Measurements from ENCODE around the gene OPHN1.

OPHN1 gene

DNA sequence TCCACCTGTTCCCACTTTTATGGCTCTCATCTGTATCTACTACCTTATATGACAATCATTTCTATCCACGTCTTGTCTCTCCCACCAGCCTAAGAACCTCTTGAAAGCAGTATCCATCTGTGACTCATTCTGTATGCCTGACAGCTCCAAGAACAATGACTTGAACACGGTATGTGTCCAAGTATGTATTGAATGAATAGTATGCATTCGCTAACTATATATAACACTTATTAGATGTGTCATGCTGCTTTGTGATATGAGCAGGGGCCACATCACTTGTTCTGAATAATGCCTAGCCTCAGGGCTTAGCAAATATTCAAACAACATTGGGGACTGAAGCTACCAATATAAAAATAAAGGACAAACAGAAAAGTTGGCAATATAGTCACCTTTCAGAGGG lies 4.9 kb downstream of the OPHN1 start:
- Histone ChIP-seq H3K27ac (no peak overlapping the region), H3K36me3 (no peaks in the 10 kb centered on the region), H3K9me3 (no peaks in the 10 kb centered on the region; the same call in 1 of the 2 replicates), H4K20me1 (no peaks in the 10 kb centered on the region), H3K4me3 (no peak overlapping the region), H3K27me3 (peaks cover 54% of the 10 kb centered on the region), H3K4me2 (no peak overlapping the region), H3K4me1 (0 out of 2 replicates have a peak, but pooled peaks cover 8% of the 10 kb centered on the region), H3K9ac (no peak overlapping the region)
- TF ChIP-seq Cebpa-rat (IDR thresholded peaks at IDR 0.05) = no peak

DNA sequence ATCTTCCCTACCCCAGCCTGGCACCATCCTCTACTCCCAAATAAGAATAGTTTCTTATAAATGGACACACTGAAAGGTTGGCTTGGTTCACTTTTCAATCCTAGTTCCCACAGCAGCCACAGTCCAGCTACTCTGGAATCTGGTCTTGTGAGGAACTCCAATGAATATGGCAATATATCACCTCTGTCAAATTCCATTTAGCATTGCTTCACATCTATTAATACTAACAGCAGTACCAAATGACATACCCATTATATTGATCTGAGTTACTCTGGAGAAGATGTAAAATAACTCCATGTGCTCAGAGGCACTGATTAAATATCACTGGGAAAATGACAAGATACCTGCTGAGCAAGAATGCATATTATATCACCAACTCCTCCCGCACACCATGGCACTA lies 8.6 kb downstream of the OPHN1 start:
- no peaks in the 10 kb centered on the region; the same call in 1 of the 2 replicates for H3K9me3 ChIP-seq

GRCh38 chrX:68422478-68422877 lies 10.8 kb downstream of the OPHN1 start:
- Histone ChIP-seq H3K4me2 (no peak overlapping the region), H3K27ac (no peak overlapping the region)

More for the DNA sequence above, 8.6 kb downstream of the OPHN1 start:
- no peak overlapping the region for H3K9ac ChIP-seq
- no peak overlapping the region for H3K4me3 ChIP-seq
- no peaks in the 10 kb centered on the region for H3K36me3 ChIP-seq
- no peak for TF ChIP-seq Cebpa-rat (IDR thresholded peaks at IDR 0.05)
- H3K4me2 ChIP-seq = no peak overlapping the region
- peaks cover 49% of the 10 kb centered on the region for H3K27me3 ChIP-seq
- H3K4me1 ChIP-seq = no peaks in the 10 kb centered on the region
- no peaks in the 10 kb centered on the region for H4K20me1 ChIP-seq
- H3K27ac ChIP-seq = no peak overlapping the region

DNA sequence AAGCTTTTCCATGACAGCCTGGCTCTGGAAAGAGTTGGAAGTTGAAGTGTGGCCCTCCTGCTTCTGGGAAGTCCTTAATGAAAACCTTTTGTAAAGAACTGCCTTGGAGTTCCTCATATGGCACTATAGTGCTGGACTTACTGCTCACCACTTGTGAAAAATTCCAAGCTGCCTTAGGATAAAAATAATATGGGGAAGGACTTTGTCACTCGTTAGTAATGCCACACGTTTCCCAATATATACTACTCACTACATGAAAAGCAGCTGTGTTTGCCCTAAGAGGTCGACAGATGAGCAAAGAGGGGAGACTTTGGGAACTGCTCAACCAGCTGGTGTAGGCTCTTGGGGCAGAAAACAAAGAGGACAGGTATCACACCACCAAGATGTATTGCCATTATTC lies 11.7 kb downstream of the OPHN1 start:
- no peak overlapping the region for H3K27ac ChIP-seq
- no peaks in the 10 kb centered on the region for H3K36me3 ChIP-seq
- H3K4me3 ChIP-seq = no peak overlapping the region
- no peaks in the 10 kb centered on the region; the same call in 1 of the 2 replicates for H4K20me1 ChIP-seq
- H3K27me3 ChIP-seq = peaks cover 53% of the 10 kb centered on the region
- TF ChIP-seq Cebpa-rat (IDR thresholded peaks at IDR 0.05) = no peak
- H3K4me1 ChIP-seq = no peaks in the 10 kb centered on the region
- H3K9me3 ChIP-seq = no peaks in the 10 kb centered on the region; the same call in 1 of the 2 replicates
- no peak overlapping the region for H3K4me2 ChIP-seq
- no peak overlapping the region for H3K9ac ChIP-seq

More at GRCh38 chrX:68422478-68422877, 10.8 kb downstream of the OPHN1 start:
- peaks cover 49% of the 10 kb centered on the region for H3K27me3 ChIP-seq
- H3K9me3 ChIP-seq = no peaks in the 10 kb centered on the region; the same call in 1 of the 2 replicates
- no peaks in the 10 kb centered on the region; the same call in 1 of the 2 replicates for H4K20me1 ChIP-seq
- no peak overlapping the region for H3K9ac ChIP-seq
- H3K4me1 ChIP-seq = no peaks in the 10 kb centered on the region
- H3K36me3 ChIP-seq = no peaks in the 10 kb centered on the region
- no peak overlapping the region for H3K4me3 ChIP-seq
- no peak for TF ChIP-seq Cebpa-rat (IDR thresholded peaks at IDR 0.05)

GRCh38 chrX:68420559-68420958 lies 12.7 kb downstream of the OPHN1 start:
- Histone ChIP-seq H3K27me3 (peaks cover 49% of the 10 kb centered on the region), H3K4me2 (no peak overlapping the region), H3K4me3 (no peak overlapping the region), H3K4me1 (no peaks in the 10 kb centered on the region), H3K9me3 (no peaks in the 10 kb centered on the region; the same call in 1 of the 2 replicates), H3K36me3 (no peaks in the 10 kb centered on the region), H4K20me1 (no peaks in the 10 kb centered on the region; the same call in 1 of the 2 replicates), H3K9ac (no peak overlapping the region), H3K27ac (no peak overlapping the region)
- no peak for TF ChIP-seq Cebpa-rat (IDR thresholded peaks at IDR 0.05)

DNA sequence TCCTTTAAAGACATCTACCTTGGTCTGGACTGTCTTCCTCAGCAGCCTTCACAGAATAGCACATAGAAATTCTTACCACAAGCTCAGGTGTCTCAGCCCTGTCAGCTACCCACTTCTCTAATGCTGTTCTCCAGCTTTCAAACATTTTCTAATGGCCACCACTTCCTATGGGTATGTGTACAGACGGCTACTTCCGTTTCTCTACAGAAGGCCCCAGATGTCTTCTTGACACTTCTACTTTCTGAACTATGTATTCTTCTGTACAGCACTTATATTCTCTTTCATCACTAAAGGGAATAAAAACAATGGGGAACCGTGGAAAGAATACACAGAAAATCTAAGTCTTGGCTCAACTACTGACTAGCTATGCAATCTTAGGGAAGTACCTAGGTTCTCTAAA lies 13.3 kb downstream of the OPHN1 start:
- Histone ChIP-seq H3K9ac (no peak overlapping the region), H3K27ac (no peak overlapping the region), H3K4me2 (no peak overlapping the region), H3K36me3 (no peaks in the 10 kb centered on the region), H3K9me3 (no peaks in the 10 kb centered on the region; the same call in 1 of the 2 replicates), H3K4me3 (no peak overlapping the region), H4K20me1 (no peaks in the 10 kb centered on the region; the same call in 1 of the 2 replicates), H3K27me3 (peaks cover 44% of the 10 kb centered on the region), H3K4me1 (no peaks in the 10 kb centered on the region)
- no peak for TF ChIP-seq Cebpa-rat (IDR thresholded peaks at IDR 0.05)

DNA sequence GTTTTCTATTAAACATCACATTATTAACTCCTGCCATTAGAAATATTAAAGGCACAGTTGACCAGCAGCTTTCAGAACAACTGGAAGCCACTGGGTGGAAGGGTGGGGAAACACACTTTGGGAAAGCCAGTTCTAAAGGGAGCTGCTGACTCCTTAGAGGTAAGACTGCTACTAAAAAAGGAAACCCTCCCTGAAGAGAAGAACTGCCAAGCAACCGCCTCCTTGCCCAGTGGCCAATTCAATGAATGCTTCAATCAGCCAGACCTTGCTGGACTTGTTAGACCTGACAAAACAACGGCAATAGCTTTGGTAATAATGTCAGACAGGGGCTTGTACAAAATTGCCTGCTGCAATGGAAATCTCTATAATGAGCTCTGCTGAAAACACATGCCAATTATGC lies 15.6 kb downstream of the OPHN1 start:
- Histone ChIP-seq H3K27me3 (peaks cover 39% of the 10 kb centered on the region), H3K9ac (no peak overlapping the region), H3K4me1 (no peaks in the 10 kb centered on the region), H3K27ac (no peak overlapping the region), H3K4me3 (no peak overlapping the region), H3K9me3 (no peaks in the 10 kb centered on the region), H4K20me1 (no peaks in the 10 kb centered on the region; the same call in 1 of the 2 replicates), H3K36me3 (no peaks in the 10 kb centered on the region), H3K4me2 (no peak overlapping the region)
- no peak for TF ChIP-seq Cebpa-rat (IDR thresholded peaks at IDR 0.05)

- Histone ChIP-seq H3K9me3 (no peaks in the 10 kb centered on the region), H3K27me3 (peaks cover 38% of the 10 kb centered on the region), H3K4me3 (no peak overlapping the region), H3K9ac (no peak overlapping the region), H3K36me3 (no peaks in the 10 kb centered on the region), H3K4me2 (no peak overlapping the region), H3K4me1 (no peaks in the 10 kb centered on the region), H3K27ac (no peak overlapping the region), H4K20me1 (no peaks in the 10 kb centered on the region; the same call in 1 of the 2 replicates)
- no peak for TF ChIP-seq Cebpa-rat (IDR thresholded peaks at IDR 0.05)
Measured at GRCh38 chrX:68416592-68416991, 16.7 kb downstream of the OPHN1 start.

DNA sequence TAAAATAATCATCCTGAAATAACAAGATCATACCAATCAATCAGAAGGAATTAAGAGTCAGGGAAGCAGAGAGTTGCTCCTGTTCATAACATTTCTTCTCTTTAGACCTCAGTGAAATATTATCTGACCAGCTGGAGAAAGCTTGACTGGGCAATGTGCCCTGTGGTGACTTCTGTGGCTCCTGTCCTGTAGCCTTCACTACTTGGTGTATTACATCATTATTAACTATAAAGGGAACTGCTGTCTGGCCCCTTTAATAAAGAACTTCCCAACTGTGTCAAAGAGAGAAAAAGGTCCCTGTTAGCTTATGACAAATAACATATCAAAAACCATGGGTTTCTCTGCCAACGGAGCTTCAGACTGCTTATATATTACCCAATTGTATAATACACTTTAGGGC lies 18.0 kb downstream of the OPHN1 start:
- TF ChIP-seq Cebpa-rat (IDR thresholded peaks at IDR 0.05) = no peak
- Histone ChIP-seq H3K9ac (no peak overlapping the region), H3K36me3 (no peaks in the 10 kb centered on the region), H3K4me1 (no peaks in the 10 kb centered on the region), H4K20me1 (no peaks in the 10 kb centered on the region; the same call in 1 of the 2 replicates), H3K4me3 (no peak overlapping the region), H3K4me2 (no peak overlapping the region), H3K9me3 (no peaks in the 10 kb centered on the region), H3K27ac (no peak overlapping the region), H3K27me3 (peaks cover 35% of the 10 kb centered on the region)

GRCh38 chrX:68413254-68413653 lies 20.0 kb downstream of the OPHN1 start:
- no peak for TF ChIP-seq Cebpa-rat (IDR thresholded peaks at IDR 0.05)
- H3K4me1 ChIP-seq = no peaks in the 10 kb centered on the region
- no peak overlapping the region for H3K4me3 ChIP-seq
- H3K9me3 ChIP-seq = no peaks in the 10 kb centered on the region
- no peak overlapping the region for H3K27ac ChIP-seq
- H3K36me3 ChIP-seq = no peaks in the 10 kb centered on the region
- no peaks in the 10 kb centered on the region; the same call in 1 of the 2 replicates for H4K20me1 ChIP-seq
- H3K4me2 ChIP-seq = no peak overlapping the region
- peaks cover 42% of the 10 kb centered on the region for H3K27me3 ChIP-seq
- no peak overlapping the region for H3K9ac ChIP-seq

- H3K27ac ChIP-seq = no peak overlapping the region
- H3K4me3 ChIP-seq = no peak overlapping the region
- no peak overlapping the region for H3K4me2 ChIP-seq
Measured at GRCh38 chrX:68411729-68412128, 21.6 kb downstream of the OPHN1 start.

More at GRCh38 chrX:68411729-68412128, 21.6 kb downstream of the OPHN1 start:
- H4K20me1 ChIP-seq = no peaks in the 10 kb centered on the region
- no peaks in the 10 kb centered on the region for H3K4me1 ChIP-seq
- H3K36me3 ChIP-seq = no peaks in the 10 kb centered on the region
- no peak for TF ChIP-seq Cebpa-rat (IDR thresholded peaks at IDR 0.05)
- peaks cover 30% of the 10 kb centered on the region for H3K27me3 ChIP-seq
- no peaks in the 10 kb centered on the region for H3K9me3 ChIP-seq
- no peak overlapping the region for H3K9ac ChIP-seq
